Neutrophil (primary cell): ENCODE results near the gene LRMDA.

Experiments used
- H3K27ac ChIP-seq: fragments of 200-600 bp; sonication (generic); 2 replicates; pipeline ENCODE4 v1.5.1; 2016; ENCODE audit warnings: mild to moderate bottlenecking, moderate library complexity
- H3K27me3 ChIP-seq: fragments of 200-600 bp; sonication (generic); 2 replicates; pipeline ENCODE4 v1.6.0; 2016; ENCODE audit warnings: mild to moderate bottlenecking
- H3K36me3 ChIP-seq: fragments of 200-600 bp; sonication (generic); 2 replicates; pipeline ENCODE4 v1.5.1; 2017
- H3K4me1 ChIP-seq, 2 experiments: fragments of 200-600 bp in 1 of 2; sonication (generic) in 1 of 2; 1 replicate in 1 of 2; 2 replicates in 1 of 2; pipeline versions ENCODE4 v1.5.1 to v1.6.1; 2013 to 2016; ENCODE audit warnings: low read depth in 1 of 2, low read length in 1 of 2, mild to moderate bottlenecking in 1 of 2, moderate library complexity in 1 of 2; ENCODE audit not compliant: control insufficient read depth in 1 of 2, insufficient read depth in 1 of 2
- H3K4me3 ChIP-seq, 2 experiments: fragments of 200-600 bp in 1 of 2; sonication (generic) in 1 of 2; 1 replicate in 1 of 2; 2 replicates in 1 of 2; pipeline ENCODE4 v1.5.1; 2013 to 2016; ENCODE audit warnings: low read depth in 1 of 2, low read length in 1 of 2, mild to moderate bottlenecking in 1 of 2, moderate library complexity in 1 of 2
- H3K9me3 ChIP-seq: fragments of 200-600 bp; sonication (generic); 2 replicates; pipeline ENCODE4 v1.5.1; 2016
- CTCF ChIP-seq: fragments of 200-600 bp; sonication (generic); IDR thresholded peaks from 2 replicates; pipeline ENCODE4 v1.5.1; 2016; ENCODE audit warnings: antibody characterized with exemption

The LRMDA gene

GRCh38 chr10:76319661-76320060 is 888.2 kb downstream of the LRMDA start:
- no peaks in the 10 kb centered on the region for H3K27me3 ChIP-seq
- no peak overlapping the region for H3K4me3 ChIP-seq
- H3K4me1 ChIP-seq: peaks cover 0 to 6% of the 10 kb centered on the region in 2 experiments
- no peaks in the 10 kb centered on the region for H3K36me3 ChIP-seq
- TF ChIP-seq CTCF: no peak
- H3K27ac ChIP-seq: no peak overlapping the region
- no peaks in the 10 kb centered on the region for H3K9me3 ChIP-seq

GRCh38 chr10:76324283-76324682 is 892.9 kb downstream of the LRMDA start:
- TF ChIP-seq CTCF: no peak
- Histone ChIP-seq H3K9me3 (no peaks in the 10 kb centered on the region), H3K36me3 (no peaks in the 10 kb centered on the region)

GRCh38 chr10:76327441-76327840 is 896.0 kb downstream of the LRMDA start:
- no peaks in the 10 kb centered on the region for H3K27me3 ChIP-seq
- no peaks in the 10 kb centered on the region for H3K4me1 ChIP-seq
- TF ChIP-seq CTCF: no peak
- H3K36me3 ChIP-seq: no peaks in the 10 kb centered on the region
- H3K4me3 ChIP-seq: no peak overlapping the region
- H3K9me3 ChIP-seq: no peaks in the 10 kb centered on the region
- no peak overlapping the region for H3K27ac ChIP-seq

More at GRCh38 chr10:76324283-76324682, 892.9 kb downstream of the LRMDA start:
- H3K27ac ChIP-seq: no peak overlapping the region
- no peaks in the 10 kb centered on the region for H3K4me1 ChIP-seq
- H3K4me3 ChIP-seq: no peak overlapping the region
- H3K27me3 ChIP-seq: no peaks in the 10 kb centered on the region

GRCh38 chr10:76328348-76328747 is 896.9 kb downstream of the LRMDA start:
- no peaks in the 10 kb centered on the region for H3K36me3 ChIP-seq
- no peak for TF ChIP-seq CTCF
- no peak overlapping the region for H3K27ac ChIP-seq
- no peaks in the 10 kb centered on the region for H3K4me1 ChIP-seq
- no peak overlapping the region for H3K4me3 ChIP-seq
- H3K27me3 ChIP-seq: no peaks in the 10 kb centered on the region
- no peaks in the 10 kb centered on the region for H3K9me3 ChIP-seq

GRCh38 chr10:76329891-76330575 is 898.6 kb downstream of the LRMDA start:
- no peak for TF ChIP-seq CTCF
- Histone ChIP-seq H3K4me3 (no peak overlapping the region), H3K27me3 (no peaks in the 10 kb centered on the region), H3K27ac (no peak overlapping the region), H3K36me3 (no peaks in the 10 kb centered on the region), H3K4me1 (no peaks in the 10 kb centered on the region), H3K9me3 (no peaks in the 10 kb centered on the region)
